NCI-H2196 treated with DMSO at 0.1 percent for 48 hours (cell line): ENCODE measurements around the gene RBMY1F.
"Not testable (repeated sequence)": the region's sequence is repeated elsewhere in the genome, so short reads cannot be mapped to it uniquely, and the experiment has no call there.

Experiments
- DNase-seq: peaks from one replicate; lab custom pipeline; 2025; ENCODE audit not compliant: unreplicated experiment; lab: John Stamatoyannopoulos, UW

Gene RBMY1F

DNA sequence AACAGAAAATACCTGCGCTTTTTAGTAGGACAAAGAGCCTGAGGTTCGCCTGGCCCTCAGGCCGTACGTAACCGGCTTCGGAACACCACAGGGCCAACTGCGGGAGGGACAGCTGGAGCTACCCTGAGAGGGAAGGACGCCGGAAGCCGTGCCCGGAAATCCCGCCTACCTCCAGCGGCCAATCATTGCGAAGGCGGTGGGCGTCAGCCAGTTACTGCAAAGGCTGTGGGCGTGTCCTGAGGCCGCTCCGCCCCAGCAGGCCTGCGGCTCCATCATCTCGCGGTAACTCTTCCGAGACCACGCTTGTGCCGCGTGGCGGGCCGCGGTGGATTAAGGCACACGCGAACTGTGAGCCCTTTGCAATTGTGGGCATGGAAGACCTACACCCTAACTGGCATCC, at the start of gene RBMY1F:
RBMY1F (minus strand) TSS at position 101 of the 400 bp plus-strand sequence. CDS start 1,954 bp downstream, outside the sequence.
- not testable (repeated sequence) for DNase-seq

DNA sequence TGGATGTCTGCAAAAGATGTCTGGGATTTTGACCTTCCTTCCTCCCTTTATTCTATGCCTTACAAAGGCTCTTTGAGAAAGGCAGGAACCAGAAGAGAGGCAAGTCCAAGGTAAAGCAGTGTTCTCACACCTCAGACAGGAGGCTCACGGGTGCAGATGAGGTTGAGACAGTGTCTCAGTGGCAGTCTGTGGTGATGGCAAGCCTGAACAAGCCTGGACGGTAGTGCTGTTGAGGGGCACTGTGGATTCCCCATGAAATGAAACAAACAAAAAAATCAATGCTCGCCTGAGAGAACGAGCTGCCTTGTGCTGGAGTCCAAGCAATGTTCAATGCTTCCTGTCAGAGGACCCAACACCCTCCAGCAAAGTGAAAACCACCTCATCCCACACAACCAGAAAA, 31.6 kb downstream of the RBMY1F start:
- DNase-seq: not testable (repeated sequence)

DNA sequence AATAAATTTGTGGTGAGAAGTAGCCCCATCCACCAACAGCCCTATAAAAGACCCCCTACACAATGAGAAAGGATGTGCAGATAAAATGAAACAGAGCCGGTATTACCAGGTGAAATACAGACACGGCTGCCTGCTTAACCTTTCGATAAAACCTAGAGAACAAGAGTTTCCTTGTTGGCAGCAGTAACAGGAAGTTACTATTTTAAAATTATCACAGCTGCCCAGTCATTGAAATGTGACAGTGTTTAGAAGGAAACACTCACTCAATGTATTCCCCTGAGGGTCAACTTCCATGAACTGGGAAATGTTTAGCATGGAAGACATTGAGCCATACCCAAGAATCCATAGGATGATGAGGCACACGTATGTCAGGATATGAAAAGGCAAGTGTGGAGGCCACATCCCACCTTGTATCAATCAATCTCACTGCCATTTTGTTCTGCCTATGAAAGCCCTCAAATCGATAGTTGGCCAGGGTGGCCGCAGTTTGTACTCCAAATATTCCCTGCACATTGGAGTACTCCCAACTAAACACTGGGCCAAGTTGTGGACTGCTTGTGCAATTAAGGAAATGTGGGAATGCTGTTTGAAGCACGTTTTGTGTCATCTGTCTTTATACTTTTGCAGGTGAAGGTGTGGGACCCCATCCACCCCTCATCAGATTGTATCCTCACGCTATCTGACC, 41.6 kb downstream of the RBMY1F start:
- not testable (repeated sequence) for DNase-seq

DNA sequence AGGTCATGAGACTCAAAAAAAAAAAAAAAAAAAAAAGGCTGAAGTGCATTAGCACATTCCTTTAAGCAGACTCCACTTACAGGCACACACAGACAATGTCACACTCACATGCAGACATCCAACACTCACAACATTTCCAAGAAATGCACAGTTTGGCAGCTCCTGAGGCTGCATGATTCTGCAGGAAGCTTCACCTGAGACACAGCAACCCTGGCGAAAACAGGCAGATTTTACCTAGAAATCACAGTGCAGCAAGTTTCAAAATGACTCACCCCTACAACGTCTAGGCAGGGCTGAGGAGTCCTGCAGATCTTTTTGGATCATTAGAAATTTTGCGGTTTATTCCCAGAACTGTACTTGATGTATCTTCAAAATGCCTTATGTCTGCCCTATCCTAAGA, 48.0 kb downstream of the RBMY1F start:
- not testable (repeated sequence) for DNase-seq

DNA sequence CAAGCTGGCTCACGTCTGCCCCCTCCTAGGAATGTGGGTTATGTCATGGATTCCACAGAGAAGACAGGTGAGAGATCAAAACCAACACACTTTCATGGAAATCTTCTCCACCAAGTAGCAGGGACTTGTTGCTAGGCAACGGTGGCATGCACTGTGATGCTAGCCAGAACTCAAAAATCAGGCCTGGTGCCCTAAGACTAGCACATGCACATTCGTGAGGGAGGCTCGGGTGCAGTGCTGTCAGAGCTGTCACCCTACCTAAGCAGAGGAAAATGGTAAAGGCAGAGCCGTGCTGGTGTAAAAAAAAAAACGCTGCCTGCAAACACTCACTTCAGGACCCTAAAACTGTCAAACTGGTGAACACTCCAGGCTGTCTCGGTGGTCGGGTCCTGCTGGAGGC, 52.2 kb downstream of the RBMY1F start:
- not testable (repeated sequence) for DNase-seq
